GM12878 (cell line): ENCODE measurements around the gene EXD3. TPM values are rescaled to one million over a fixed set of nuclear protein-coding genes. Genes with fewer than 3 reads are reported as not detected.

Experiments used
- ATAC-seq: fragments of 200-7000 bp; cut with Tn5 transposase; 3 replicates; pipeline ENCODE4 v1.9.1; 2020; ENCODE audit warnings: mild to moderate bottlenecking, moderate library complexity
- BruUV-seq: library from RNA; stranded (reverse); fragments of 400-500 nt; replicated peaks from 2 replicates; lab custom pipeline; 2021; lab: Mats Ljungman, UMichigan
- CTCF ChIA-PET: fragments of 300-600 bp; sonication (Branson Sonifier 250); formaldehyde crosslinking; extraction: SDS; loops from one replicate; lab custom pipeline; 2021; ENCODE audit warnings: inconsistent platforms; lab: Yijun Ruan, JAX
- POLR2A ChIA-PET: fragments of 350-600 bp; formaldehyde crosslinking; extraction: SDS; loops from one replicate; lab custom pipeline; 2021; ENCODE audit warnings: inconsistent platforms; lab: Charles Lee
- RAD21 ChIA-PET: fragments of 300-600 bp; sonication (Branson Sonifier 250); formaldehyde crosslinking; loops from one replicate; lab custom pipeline; 2023; ENCODE audit warnings: antibody characterized with exemption; ENCODE audit not compliant: unreplicated experiment; lab: Charles Lee
- SMC1A ChIA-PET: fragments of 300-600 bp; sonication (Branson Sonifier 250); formaldehyde crosslinking; loops from one replicate; lab custom pipeline; 2023; ENCODE audit not compliant: unreplicated experiment, uncharacterized antibody; lab: Charles Lee
- DNase-seq: peaks from one replicate; pipeline ENCODE4 v3.0.0-alpha.2; 2011; ENCODE audit warnings: low read depth, low spot score
- FAIRE-seq: peaks from 3 replicates; lab custom pipeline; 2011; peaks lifted over from hg19 to GRCh38; lab: Jason Lieb, UNC
- H2AFZ ChIP-seq: 2 replicates; pipeline ENCODE4 v1.6.0; 2011; ENCODE audit warnings: low read depth, low read length, control low read depth; ENCODE audit not compliant: control insufficient read depth
- H3K27ac ChIP-seq: 2 replicates; pipeline ENCODE4 v1.5.1; 2011; ENCODE audit warnings: control low read depth; ENCODE audit not compliant: control insufficient read depth, insufficient read depth
- H3K27me3 ChIP-seq, 2 experiments: replicated peaks in 1 of 2; 2 replicates each; pipeline versions ENCODE4 v1.6.0 to v1.6.1; 2011; ENCODE audit warnings: low read length in 1 of 2; ENCODE audit not compliant: control insufficient read depth in 2 of 2, insufficient read depth in 2 of 2
- H3K36me3 ChIP-seq, 2 experiments: 2 replicates each; pipeline ENCODE4 v1.5.1; 2011; ENCODE audit warnings: low read length in 1 of 2; ENCODE audit not compliant: control insufficient read depth in 2 of 2, insufficient read depth in 2 of 2
- H3K4me1 ChIP-seq: 2 replicates; pipeline ENCODE4 v1.6.1; 2011; ENCODE audit warnings: mild to moderate bottlenecking, low read length, moderate library complexity, mixed read lengths; ENCODE audit not compliant: control insufficient read depth, insufficient read depth
- H3K4me2 ChIP-seq: 2 replicates; pipeline ENCODE4 v1.6.0; 2011; ENCODE audit warnings: control low read depth; ENCODE audit not compliant: control insufficient read depth, insufficient read depth
- H3K4me3 ChIP-seq: fragments of 200-600 bp; sonication (generic); 2 replicates; pipeline ENCODE4 v1.5.1; 2016
- H3K79me2 ChIP-seq: 2 replicates; pipeline ENCODE4 v1.6.0; 2011; ENCODE audit warnings: low read length; ENCODE audit not compliant: control insufficient read depth, insufficient read depth
- H3K9ac ChIP-seq: 2 replicates; pipeline ENCODE4 v1.8.0; 2011; ENCODE audit warnings: low read length, control low read depth, mixed read lengths; ENCODE audit not compliant: control insufficient read depth, insufficient read depth
- H3K9me3 ChIP-seq: replicated peaks from 3 replicates; pipeline ENCODE4 v1.5.1; 2011; ENCODE audit warnings: mild to moderate bottlenecking, low read length; ENCODE audit not compliant: control insufficient read depth, insufficient read depth
- H4K20me1 ChIP-seq: 2 replicates; pipeline ENCODE4 v1.6.0; 2011; ENCODE audit not compliant: control insufficient read depth, insufficient read depth
- CEBPZ ChIP-seq: fragments of 150-350 bp; IDR thresholded peaks from 2 replicates; pipeline ENCODE4 v1.6.1; 2016; ENCODE audit warnings: low read depth, low read length
- DPF2 ChIP-seq: fragments of 450-650 bp; IDR thresholded peaks from 2 replicates; pipeline ENCODE4 v1.6.1; 2017; ENCODE audit warnings: mild to moderate bottlenecking
- FOXK2 ChIP-seq: fragments of 450-650 bp; IDR thresholded peaks from 2 replicates; pipeline ENCODE4 v1.6.1; 2017; ENCODE audit warnings: mild to moderate bottlenecking, moderate library complexity
- MXI1 ChIP-seq: fragments of 150-350 bp; IDR thresholded peaks from 2 replicates; pipeline ENCODE4 v1.6.1; 2011; ENCODE audit warnings: low read depth, mild to moderate bottlenecking, inconsistent platforms, low read length, improper control_type of control experiment
- NFXL1 ChIP-seq: fragments of 450-650 bp; IDR thresholded peaks from 2 replicates; pipeline ENCODE4 v1.6.1; 2017; ENCODE audit warnings: antibody characterized with exemption, mild to moderate bottlenecking, borderline replicate concordance
- PKNOX1 ChIP-seq: fragments of 450-650 bp; IDR thresholded peaks from 2 replicates; pipeline ENCODE4 v1.6.1; 2016; ENCODE audit warnings: mild to moderate bottlenecking
- RAD51 ChIP-seq: fragments of 450-650 bp; IDR thresholded peaks from 2 replicates; pipeline ENCODE4 v1.6.1; 2016; ENCODE audit warnings: moderate library complexity, mild to moderate bottlenecking, inconsistent platforms
- RUNX3 ChIP-seq: IDR thresholded peaks from 2 replicates; pipeline ENCODE4 v1.6.1; 2012; ENCODE audit warnings: low read length, inconsistent platforms
- SMAD1 ChIP-seq: fragments of 450-650 bp; IDR thresholded peaks from 2 replicates; pipeline ENCODE4 v1.6.1; 2018; ENCODE audit warnings: mild to moderate bottlenecking, low read depth; ENCODE audit not compliant: partially characterized antibody
- SPI1 ChIP-seq: IDR thresholded peaks from 2 replicates; pipeline ENCODE4 v1.6.1; 2011; ENCODE audit warnings: low read depth, mild to moderate bottlenecking, low read length, moderate library complexity, borderline replicate concordance; ENCODE audit not compliant: insufficient read depth
- SUZ12 ChIP-seq: fragments of 200-600 bp; sonication (generic); IDR thresholded peaks from one replicate; pipeline ENCODE4 v1.6.1; 2018; ENCODE audit warnings: antibody characterized with exemption, mild to moderate bottlenecking; ENCODE audit not compliant: unreplicated experiment
- USF1 ChIP-seq: IDR thresholded peaks from 2 replicates; pipeline ENCODE4 v1.6.1; 2011; ENCODE audit warnings: borderline replicate concordance, low read depth, mild to moderate bottlenecking, moderate library complexity, mixed read lengths, low read length; ENCODE audit not compliant: insufficient read depth; ENCODE audit errors: extremely low read length
- ZNF592 ChIP-seq: fragments of 450-650 bp; IDR thresholded peaks from 2 replicates; pipeline ENCODE4 v1.6.1; 2017; ENCODE audit warnings: mild to moderate bottlenecking, moderate library complexity
- WGBS: methylation state at CpG from one replicate; pipeline ENCODE4 v1.1.6; 2016; ENCODE audit warnings: low lambda C conversion rate; ENCODE audit not compliant: insufficient replicate concordance, insufficient coverage; ENCODE audit errors: missing lambda C conversion rate; 5-methylcytosine and 5-hydroxymethylcytosine counted together
- in situ Hi-C: fragments of 300-500 bp; cut with MboI; formaldehyde crosslinking; loops from 9 replicates; pipeline ENCODE4 v1.14.3; 2018; ENCODE audit warnings: mixed read lengths
- intact Hi-C: fragments of 100-400 bp; cut with micrococcal nuclease; formaldehyde crosslinking; loops from one replicate; pipeline ENCODE4 v1.14.2; 2022; ENCODE audit not compliant: unreplicated experiment
- polyA plus RNA-seq, 11 experiments: library from polyadenylated mRNA; depleted of rRNA in 4 of 11; unstranded in 6 of 11; stranded (reverse) in 5 of 11; fragments of >200 nt; fragmentation: Nextera tagmentation in 4 of 11; fragmentation: Illumina TruSeq in 1 of 11; extraction: Ambion mirVana in 4 of 11; extraction: Trizol in 1 of 11; gene quantifications; 1 replicate in 1 of 11; 2 replicates in 10 of 11; pipeline versions ENCODE4 v1.2.1 to v1.2.3, GENCODE V29; 2011 to 2016; ENCODE audit warnings: inconsistent platforms in 2 of 11, missing spikeins in 2 of 11, low read depth in 1 of 11
- total RNA-seq, 4 experiments: library from RNA; depleted of rRNA in 3 of 4; stranded (reverse); fragments of >200 nt in 3 of 4; fragmentation: Illumina TruSeq in 1 of 4; extraction: Trizol in 1 of 4; gene quantifications; 2 replicates each; pipeline versions ENCODE4 v1.2.1 to v1.2.3, GENCODE V29; 2013 to 2021

The EXD3 gene
- total and polyA plus RNA-seq, 10 of the 15 experiments (the other 5 are each of a cell fraction or from before 2014, with no cell fraction given), result 0.21 to 7.1 (median 3.6) TPM

GRCh38 chr9:137459152-137459600 is 36.2 kb upstream of the EXD3 start, which contains the start of gene NSMF:
Gene NSMF, minus strand, starts transcription at chr9:137459334. Its CDS starts 232 bp downstream, at chr9:137459102.
- WGBS, result under 1% methylated on average over 27 of the region's 62 CpGs
- no TSS peak for BruUV-seq
- Histone ChIP-seq H3K79me2 (peaks cover 9% of the 10 kb centered on the region), H3K9me3 (no peaks in the 10 kb centered on the region), H3K9ac (peak within 1 kb of the TSS; percentile 76), H4K20me1 (no peaks in the 10 kb centered on the region), H3K27ac (peak within 1 kb of the TSS; percentile 61), H3K27me3 (no peaks in the 10 kb centered on the region), H3K4me3 (peak within 1 kb of the TSS; percentile 90), H2AFZ (peak within 1 kb of the TSS; percentile 89), H3K36me3 (no peaks in the 10 kb centered on the region), H3K4me2 (peak within 1 kb of the TSS; percentile 98), H3K4me1 (peaks cover 35% of the 10 kb centered on the region)
- POLR2A ChIA-PET, result interaction anchor here (0.5 to 1.0 kb wide), 3 partner anchors 72 to 308 kb away, joined by 3 to 5 read pairs (median 4); no protein-coding TSS in a partner anchor
- RAD21 ChIA-PET, result no interaction called here
- DNase-seq, result no peak
- ATAC-seq, result peak; percentile 66
- CTCF ChIA-PET, result interaction anchor here (1.0 to 1.3 kb wide), 3 partner anchors 13 to 157 kb away, joined by 3 to 6 read pairs (median 4); partner anchors contain the start of gene NRARP
- in situ Hi-C loops (no loop called here), intact Hi-C loops (no loop called here)
- SMC1A ChIA-PET, result no interaction called here
- FAIRE-seq, result peak; percentile 78
- TF ChIP-seq RUNX3, result no peak
- 0 out of 2 replicates have a peak, but pooled peaks have one; percentile 32 for TF ChIP-seq NFXL1
- no peak for TF ChIP-seq PKNOX1
- no peak for TF ChIP-seq FOXK2
- TF ChIP-seq SUZ12, result no peak
- TF ChIP-seq CEBPZ, result no peak
- no peak for TF ChIP-seq SMAD1
- no peak for TF ChIP-seq SPI1
- no peak; the same call in 1 of the 2 replicates for TF ChIP-seq DPF2
- no peak for TF ChIP-seq USF1
- peak; percentile 55 for TF ChIP-seq MXI1
- TF ChIP-seq ZNF592, result no peak
- no peak for TF ChIP-seq RAD51
